Small intestine (tissue), 7 donors: ENCODE results near the gene AREG. TPM values are rescaled to one million over a fixed set of nuclear protein-coding genes. Genes with fewer than 3 reads are reported as not detected.

Source experiments
- DNase-seq, 2 donors: peaks; one replicate each; pipeline versions ENCODE4 v3.0.0 to v3.0.0-alpha.2; 2013
- FAIRE-seq: peaks from 2 replicates; lab custom pipeline; 2012; peaks lifted over from hg19 to GRCh38; lab: Jason Lieb, UNC
- H3K27ac ChIP-seq, 3 donors: one replicate each; pipeline ENCODE4 v1.5.1; 2013; ENCODE audit warnings: low read length in 2 of 3, mild to moderate bottlenecking in 2 of 3, control low read depth in 1 of 3, inconsistent platforms in 1 of 3, low read depth in 1 of 3, moderate library complexity in 1 of 3
- H3K27me3 ChIP-seq, 3 donors: one replicate each; pipeline ENCODE4 v1.6.1; 2013; ENCODE audit warnings: low read length in 3 of 3, inconsistent platforms in 1 of 3; ENCODE audit not compliant: control insufficient read depth in 3 of 3, insufficient read depth in 3 of 3
- H3K36me3 ChIP-seq, 3 donors: one replicate each; pipeline ENCODE4 v1.6.1; 2013; ENCODE audit warnings: low read length in 3 of 3, inconsistent platforms in 1 of 3, low read depth in 1 of 3, mild to moderate bottlenecking in 1 of 3, moderate library complexity in 1 of 3; ENCODE audit not compliant: control insufficient read depth in 3 of 3, insufficient read depth in 2 of 3
- H3K4me1 ChIP-seq, 3 donors: one replicate each; pipeline ENCODE4 v1.6.1; 2013; ENCODE audit warnings: low read length in 2 of 3, inconsistent platforms in 1 of 3, low read depth in 1 of 3, mild to moderate bottlenecking in 1 of 3, moderate library complexity in 1 of 3; ENCODE audit not compliant: control insufficient read depth in 3 of 3, insufficient read depth in 2 of 3
- H3K4me3 ChIP-seq, 3 donors: one replicate each; pipeline ENCODE4 v1.5.1; 2013; ENCODE audit warnings: low read length in 3 of 3, control low read depth in 1 of 3, inconsistent platforms in 1 of 3, low read depth in 1 of 3, mild to moderate bottlenecking in 1 of 3, moderate library complexity in 1 of 3
- H3K9me3 ChIP-seq, 2 donors: one replicate each; pipeline ENCODE4 v1.6.1; 2013; ENCODE audit warnings: low read depth in 1 of 2, low read length in 1 of 2; ENCODE audit not compliant: control insufficient read depth in 2 of 2, insufficient read depth in 1 of 2
- WGBS, 3 donors: extraction: QIAGEN DNeasy Blood & Tissue Kit; methylation state at CpG; one replicate each; pipeline ENCODE4 v1.1.7; 2013; 5-methylcytosine and 5-hydroxymethylcytosine counted together
- polyA plus RNA-seq, 4 donors: library from polyadenylated mRNA; stranded (reverse) in 3 of 4; unstranded in 1 of 4; fragments of 200-250 nt in 3 of 4; fragments of 120-200 nt in 1 of 4; gene quantifications; one replicate each; pipeline versions ENCODE4 v1.2.1 to v1.2.3, GENCODE V29; 2013
- donor health status: healthy with polysubstance abuse.
- donor health status: control.
- donor health status: control.
- donor health status: Bipolar disorder and iron deficiency.
- donor health status: healthy.

The AREG gene
- polyA plus RNA-seq, 4 donors, result 1.3 to 13.2 (median 3.8) TPM

- Histone ChIP-seq H3K27me3 (no peaks in the 10 kb centered on the region), H3K27ac (no peak overlapping the region), H3K4me1 (no peaks in the 10 kb centered on the region), H3K36me3 (no peaks in the 10 kb centered on the region), H3K4me3 (no peak overlapping the region), H3K9me3 (no peaks in the 10 kb centered on the region)
- DNase-seq (no peak), FAIRE-seq (no peak)
- 84 to 89% (median 86%) methylated on average over 1 of the region's 1 CpG for WGBS, 3 donors
Observed at GRCh38 chr4:74490736-74491135, 45.8 kb downstream of the AREG start.

GRCh38 chr4:74499986-74500781 lies 55.2 kb downstream of the AREG start:
- no peak for DNase-seq
- H3K9me3 ChIP-seq, result no peaks in the 10 kb centered on the region
- WGBS, 3 donors, result 87 to 93% (median 90%) methylated on average over 4 of the region's 4 CpGs
- no peak overlapping the region for H3K4me3 ChIP-seq
- H3K27ac ChIP-seq, result no peak overlapping the region
- H3K27me3 ChIP-seq, result no peaks in the 10 kb centered on the region
- no peaks in the 10 kb centered on the region for H3K36me3 ChIP-seq
- FAIRE-seq, result no peak
- no peaks in the 10 kb centered on the region for H3K4me1 ChIP-seq

DNA sequence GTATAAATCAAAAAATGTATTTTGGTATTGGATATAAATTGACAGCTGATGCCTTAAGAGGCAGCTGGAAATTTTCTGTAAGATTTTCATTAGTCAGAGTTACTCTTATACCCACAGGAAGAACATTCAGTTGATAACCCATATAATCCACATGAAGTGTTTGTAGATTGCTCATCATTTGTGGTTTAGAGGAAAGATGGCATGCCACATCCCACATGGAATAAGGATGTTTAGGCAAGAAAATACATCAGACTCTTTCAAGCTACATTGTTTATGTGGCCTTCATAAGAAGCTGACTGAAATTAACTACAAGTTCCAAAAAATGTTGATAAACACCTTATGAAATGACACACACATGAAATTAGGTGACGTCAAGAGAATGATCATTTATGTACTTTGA lies 56.6 kb downstream of the AREG start:
- H3K27ac ChIP-seq, result no peak overlapping the region
- no peak overlapping the region for H3K4me3 ChIP-seq
- no peaks in the 10 kb centered on the region for H3K4me1 ChIP-seq
- H3K27me3 ChIP-seq, result no peaks in the 10 kb centered on the region
- WGBS, 3 donors, result 74 to 94% (median 86%) methylated on average over 1 of the region's 1 CpG
- H3K36me3 ChIP-seq, result no peaks in the 10 kb centered on the region
- no peak for FAIRE-seq
- no peak for DNase-seq
- H3K9me3 ChIP-seq, result peaks cover 0 to 3% of the 10 kb centered on the region in 2 donors

DNA sequence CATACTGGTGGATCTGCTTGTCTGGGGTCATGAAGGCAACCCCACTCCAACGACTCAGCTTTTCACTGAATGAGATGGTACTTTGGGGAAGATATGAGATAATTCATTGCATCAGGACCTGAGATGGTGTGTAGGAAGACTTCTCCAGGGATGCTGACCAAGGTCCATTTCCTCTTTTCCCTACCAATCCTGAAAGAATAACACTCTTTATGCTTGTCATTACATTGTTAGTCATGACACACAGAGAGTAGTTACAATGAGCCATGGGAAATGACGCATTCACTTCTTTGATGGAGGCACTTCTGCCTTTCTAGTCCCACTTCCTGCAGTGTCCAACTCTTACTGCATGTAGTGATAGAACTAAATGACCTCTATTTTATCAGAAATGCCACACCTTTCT lies 58.6 kb downstream of the AREG start:
- FAIRE-seq (no peak), DNase-seq (no peak)
- 84 to 97% (median 87%) methylated on average over 2 of the region's 2 CpGs for WGBS, 3 donors
- H3K36me3 ChIP-seq, result no peaks in the 10 kb centered on the region
- H3K27me3 ChIP-seq, result no peaks in the 10 kb centered on the region
- no peak overlapping the region for H3K27ac ChIP-seq
- H3K9me3 ChIP-seq, result peaks cover 0 to 3% of the 10 kb centered on the region in 2 donors
- H3K4me3 ChIP-seq, result no peak overlapping the region
- no peaks in the 10 kb centered on the region for H3K4me1 ChIP-seq

GRCh38 chr4:74504212-74504611 lies 59.3 kb downstream of the AREG start:
- no peaks in the 10 kb centered on the region for H3K27me3 ChIP-seq
- H3K9me3 ChIP-seq, result peaks cover 0 to 3% of the 10 kb centered on the region in 2 donors
- no peaks in the 10 kb centered on the region for H3K36me3 ChIP-seq
- 41 to 76% (median 69%) methylated on average over 1 of the region's 1 CpG for WGBS, 3 donors
- H3K4me3 ChIP-seq, result no peak overlapping the region
- DNase-seq (no peak), FAIRE-seq (no peak)
- H3K27ac ChIP-seq, result no peak overlapping the region
- H3K4me1 ChIP-seq, result no peaks in the 10 kb centered on the region

Other genes starting within 250 kb of the AREG start
- gene EPGN, start 136.7 kb upstream of the AREG start, polyA plus RNA-seq, result under 1 TPM in 1 of 4 donors, not detected in 3; 0.06 TPM
- 10 to 100 TPM in 1 of 4 donors, under 1 TPM in 2, not detected in 1; 0.22 to 15.4 (median 0.75) TPM for gene EREG, start 80.0 kb upstream of the AREG start, polyA plus RNA-seq